ENCODE data around the gene PIWIL4. TPM values are rescaled to one million over a fixed set of nuclear protein-coding genes. Genes with fewer than 3 reads are reported as not detected.

Gene PIWIL4
- total and polyA plus RNA-seq, 9 of the 15 experiments (the other 6 are each of a cell fraction or from before 2014, with no cell fraction given): 6.3 to 17.0 (median 10.8) TPM

GRCh38 chr11:94567181-94567670 lies at the start of gene PIWIL4 (continued):
- TF ChIP-seq ARID3A (IDR thresholded peaks at IDR 0.05; ENCODE audit: borderline replicate concordance, low read depth, low read length) (no peak), BCLAF1 (IDR thresholded peaks at IDR 0.05; ENCODE audit: borderline replicate concordance in 1 of 2, control insufficient read depth in 1 of 2, low read depth in 2 of 2, low read length in 1 of 2) (0 out of 4 replicates have a peak, but pooled peaks of 1 of the 2 experiments have one; percentile 25), ZC3H4 (CRISPR knock-in tag; IDR thresholded peaks at IDR 0.05; ENCODE audit: borderline replicate concordance) (no peak), CHD1 (IDR thresholded peaks at IDR 0.05; ENCODE audit: low read length) (no peak), POLR2AphosphoS5 (IDR thresholded peaks at IDR 0.05; ENCODE audit: control insufficient read depth, insufficient read depth, low read depth, low read length) (peak; percentile 51), ZNF134 (CRISPR knock-in tag; conservative IDR thresholded peaks at IDR 0.05) (no peak), ATF1 (CRISPR knock-in tag; IDR thresholded peaks at IDR 0.05) (no peak), ATF1 (tag; IDR thresholded peaks at IDR 0.05) (peak; percentile 54), HDAC8 (tag; IDR thresholded peaks at IDR 0.05) (0 out of 2 replicates have a peak, but pooled peaks have one; percentile 65), ZNF165 (CRISPR knock-in tag; IDR thresholded peaks at IDR 0.05; ENCODE audit: borderline replicate concordance) (no peak), CREB3L1 (IDR thresholded peaks at IDR 0.05; ENCODE audit: borderline replicate concordance, low read depth) (peak; percentile 19; the same call in 1 of the 2 replicates), SRF (CRISPR knock-in tag; IDR thresholded peaks at IDR 0.05) (peak in 1 of 2 experiments; percentile 73; a peak in 1 of 4 replicates), TRIM24 (IDR thresholded peaks at IDR 0.05) (0 out of 4 replicates have a peak, but pooled peaks of 1 of the 2 experiments have one; percentile 23), ZBTB9 (CRISPR knock-in tag; IDR thresholded peaks at IDR 0.05) (peak; percentile 80; the same call in 1 of the 2 replicates), IFI16 (CRISPR knock-in tag; IDR thresholded peaks at IDR 0.05) (no peak), CREBBP (IDR thresholded peaks at IDR 0.05; ENCODE audit: low read depth, low read length) (no peak), POLR3A (IDR thresholded peaks at IDR 0.05; ENCODE audit: borderline replicate concordance, extremely low read depth, insufficient read depth, insufficient read length) (no peak), ZNF184 (CRISPR knock-in tag; IDR thresholded peaks at IDR 0.05) (no peak), USF2 (CRISPR knock-in tag; IDR thresholded peaks at IDR 0.05) (peak; percentile 51)
